Measurements from ENCODE around the gene CFAP46. TPM values are rescaled to one million over a fixed set of nuclear protein-coding genes. Genes with fewer than 3 reads are reported as not detected.

CFAP46 gene
- total RNA-seq, 3 donors from 2014 or later (not counting 1 experiment from before 2014, with no cell fraction given) = 0.35 TPM; not detected in 2

DNA sequence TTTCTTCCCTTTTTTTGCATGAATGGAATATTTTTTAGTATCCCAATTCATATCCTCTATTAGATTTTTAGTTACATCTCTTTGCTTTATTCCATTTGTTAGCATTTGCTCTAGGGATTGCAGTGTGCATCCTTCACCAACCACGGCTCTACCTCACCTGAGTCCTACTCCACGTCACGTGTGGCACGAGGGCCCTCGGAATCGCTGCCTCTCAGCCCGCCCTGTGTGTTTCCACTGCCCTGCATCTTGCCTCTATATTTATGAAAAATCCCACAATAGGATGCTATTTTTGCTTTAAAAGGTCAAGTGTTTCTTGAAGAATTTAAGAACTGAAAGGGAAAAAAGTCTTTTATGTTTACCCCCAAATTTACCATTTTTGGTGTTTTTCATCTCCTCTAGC, 41.0 kb downstream of the CFAP46 start:
- Mint-ChIP-seq H3K36me3 (no peaks in the 10 kb centered on the region), H3K4me1 (peaks cover 8 to 9% of the 10 kb centered on the region in 2 donors), H3K4me3 (no peak overlapping the region), H3K27me3 (ENCODE audit: low read depth in 2 of 2) (peaks cover 10 to 22% of the 10 kb centered on the region in 2 donors), H3K9me3 (no peaks in the 10 kb centered on the region), H3K27ac (no peak overlapping the region)
- DNase-seq = no peak
- Histone ChIP-seq H3K27me3 (ENCODE audit: control insufficient read depth, insufficient read depth, low read length) (no peaks in the 10 kb centered on the region), H3K27ac (ENCODE audit: low read length) (no peak overlapping the region), H3K36me3 (ENCODE audit: control insufficient read depth, insufficient read depth, low read length) (no peaks in the 10 kb centered on the region), H3K9me3 (ENCODE audit: control insufficient read depth, insufficient read depth, low read length) (no peaks in the 10 kb centered on the region), H3K4me1 (ENCODE audit: control insufficient read depth, insufficient read depth, low read length) (no peaks in the 10 kb centered on the region), H3K4me3 (ENCODE audit: low read length) (no peak overlapping the region)
- intact Hi-C loops (cut with micrococcal nuclease) = loop anchor here (10.0 kb wide), 1 partner anchor 247 kb away; no protein-coding TSS in a partner anchor
- 92% methylated on average over 7 of the region's 7 CpGs for WGBS (ENCODE audit: insufficient coverage)
- ATAC-seq = no peak
- TF ChIP-seq, protein P1, sequence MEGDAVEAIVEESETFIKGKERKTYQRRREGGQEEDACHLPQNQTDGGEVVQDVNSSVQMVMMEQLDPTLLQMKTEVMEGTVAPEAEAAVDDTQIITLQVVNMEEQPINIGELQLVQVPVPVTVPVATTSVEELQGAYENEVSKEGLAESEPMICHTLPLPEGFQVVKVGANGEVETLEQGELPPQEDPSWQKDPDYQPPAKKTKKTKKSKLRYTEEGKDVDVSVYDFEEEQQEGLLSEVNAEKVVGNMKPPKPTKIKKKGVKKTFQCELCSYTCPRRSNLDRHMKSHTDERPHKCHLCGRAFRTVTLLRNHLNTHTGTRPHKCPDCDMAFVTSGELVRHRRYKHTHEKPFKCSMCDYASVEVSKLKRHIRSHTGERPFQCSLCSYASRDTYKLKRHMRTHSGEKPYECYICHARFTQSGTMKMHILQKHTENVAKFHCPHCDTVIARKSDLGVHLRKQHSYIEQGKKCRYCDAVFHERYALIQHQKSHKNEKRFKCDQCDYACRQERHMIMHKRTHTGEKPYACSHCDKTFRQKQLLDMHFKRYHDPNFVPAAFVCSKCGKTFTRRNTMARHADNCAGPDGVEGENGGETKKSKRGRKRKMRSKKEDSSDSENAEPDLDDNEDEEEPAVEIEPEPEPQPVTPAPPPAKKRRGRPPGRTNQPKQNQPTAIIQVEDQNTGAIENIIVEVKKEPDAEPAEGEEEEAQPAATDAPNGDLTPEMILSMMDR (IDR thresholded peaks at IDR 0.05) = no peak

DNA sequence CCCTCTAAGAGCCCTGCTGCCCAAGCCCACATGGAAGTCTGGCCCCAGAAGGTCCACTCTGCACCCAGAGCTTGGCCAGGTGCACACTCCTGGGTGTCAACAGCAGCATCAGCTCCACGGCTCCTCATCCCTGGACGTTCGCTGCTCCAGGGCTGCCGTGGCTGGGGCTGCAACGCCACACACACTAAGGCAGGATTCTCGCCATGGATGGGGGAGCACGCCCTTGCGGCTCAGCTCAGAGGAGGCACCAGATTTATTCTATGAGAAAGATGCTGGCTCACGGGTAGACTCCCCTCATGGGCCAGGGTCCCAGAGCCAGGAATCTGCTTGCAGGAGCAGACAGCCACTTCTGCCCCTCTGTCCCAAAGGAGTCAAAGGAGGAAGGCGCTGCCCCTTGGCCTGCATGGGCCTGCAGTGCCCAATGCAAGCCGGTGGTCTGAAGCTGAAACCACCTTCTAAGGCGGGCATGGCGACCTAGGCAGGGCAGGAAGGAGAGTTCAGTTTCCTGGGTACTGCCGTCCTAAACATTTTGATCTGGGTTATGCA, 42.1 kb downstream of the CFAP46 start:
- H3K4me1 Mint-ChIP-seq = peaks cover 8 to 9% of the 10 kb centered on the region in 2 donors
- no peaks in the 10 kb centered on the region for H3K27me3 ChIP-seq (ENCODE audit: control insufficient read depth, insufficient read depth, low read length)
- WGBS (ENCODE audit: insufficient coverage) = 89% methylated on average over 14 of the region's 14 CpGs
- ATAC-seq (no peak), DNase-seq (no peak)
- no peaks in the 10 kb centered on the region for H3K9me3 ChIP-seq (ENCODE audit: control insufficient read depth, insufficient read depth, low read length)
- peaks cover 10 to 19% of the 10 kb centered on the region in 2 donors for H3K27me3 Mint-ChIP-seq (ENCODE audit: low read depth in 2 of 2)
- intact Hi-C loops (cut with micrococcal nuclease) = loop anchor here (10.0 kb wide), 1 partner anchor 245 kb away; no protein-coding TSS in a partner anchor
- no peak overlapping the region for H3K27ac ChIP-seq (ENCODE audit: low read length)
- H3K36me3 ChIP-seq (ENCODE audit: control insufficient read depth, insufficient read depth, low read length) = no peaks in the 10 kb centered on the region
- no peak overlapping the region for H3K27ac Mint-ChIP-seq
- no peak overlapping the region for H3K4me3 Mint-ChIP-seq
- H3K9me3 Mint-ChIP-seq = no peaks in the 10 kb centered on the region
- H3K36me3 Mint-ChIP-seq = no peaks in the 10 kb centered on the region
- no peaks in the 10 kb centered on the region for H3K4me1 ChIP-seq (ENCODE audit: control insufficient read depth, insufficient read depth, low read length)
- TF ChIP-seq, protein P1 (IDR thresholded peaks at IDR 0.05) = no peak
- no peak overlapping the region for H3K4me3 ChIP-seq (ENCODE audit: low read length)

DNA sequence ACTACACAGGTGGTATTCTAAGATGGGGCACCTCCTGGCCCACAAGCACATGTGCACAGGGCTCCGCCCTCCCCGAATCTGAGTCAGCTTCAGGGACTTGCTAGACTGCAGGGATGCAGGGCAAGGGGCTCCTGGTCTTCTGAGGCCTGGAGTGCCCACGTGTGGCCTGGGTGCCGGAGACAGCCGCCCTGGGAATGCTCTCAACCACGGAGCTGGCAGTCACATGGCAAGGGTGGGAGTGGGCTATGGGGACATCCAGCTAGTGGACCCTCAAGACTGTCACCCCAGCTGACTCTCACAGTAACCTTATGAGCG, 42.7 kb downstream of the CFAP46 start:
- Mint-ChIP-seq H3K4me3 (no peak overlapping the region), H3K36me3 (no peaks in the 10 kb centered on the region), H3K9me3 (no peaks in the 10 kb centered on the region), H3K27ac (no peak overlapping the region), H3K27me3 (ENCODE audit: low read depth in 2 of 2) (peaks cover 5 to 18% of the 10 kb centered on the region in 2 donors), H3K4me1 (peaks cover 3 to 4% of the 10 kb centered on the region in 2 donors)
- intact Hi-C loops (cut with micrococcal nuclease) = loop anchor here (10.0 kb wide), 1 partner anchor 245 kb away; no protein-coding TSS in a partner anchor
- WGBS (ENCODE audit: insufficient coverage) = 87% methylated on average over 7 of the region's 7 CpGs
- H3K36me3 ChIP-seq (ENCODE audit: control insufficient read depth, insufficient read depth, low read length) = no peaks in the 10 kb centered on the region
- H3K27me3 ChIP-seq (ENCODE audit: control insufficient read depth, insufficient read depth, low read length) = no peaks in the 10 kb centered on the region
- H3K4me3 ChIP-seq (ENCODE audit: low read length) = no peak overlapping the region
- H3K4me1 ChIP-seq (ENCODE audit: control insufficient read depth, insufficient read depth, low read length) = no peaks in the 10 kb centered on the region
- H3K9me3 ChIP-seq (ENCODE audit: control insufficient read depth, insufficient read depth, low read length) = no peaks in the 10 kb centered on the region
- TF ChIP-seq, protein P1 (IDR thresholded peaks at IDR 0.05) = no peak
- no peak for ATAC-seq
- no peak for DNase-seq
- H3K27ac ChIP-seq (ENCODE audit: low read length) = no peak overlapping the region

All from natural killer cell (primary cell).